Neural cell (in vitro differentiated cells): ENCODE results near the gene TTC31.
"Not testable (repeated sequence)": the region's sequence is repeated elsewhere in the genome, so short reads cannot be mapped to it uniquely, and the experiment has no call there.

Experiments
- REST ChIP-seq: IDR thresholded peaks from 2 replicates; pipeline ENCODE4 v1.6.1; 2012; ENCODE audit warnings: borderline replicate concordance
- TF ChIP-seq, protein P1 (sequence below): fragments of 450-650 bp; IDR thresholded peaks from 2 replicates; pipeline ENCODE4 v1.5.1; 2014; ENCODE audit warnings: antibody characterized with exemption, mild to moderate bottlenecking, moderate library complexity; ENCODE audit not compliant: poor library complexity, severe bottlenecking

- TF ChIP-seq, protein P1, sequence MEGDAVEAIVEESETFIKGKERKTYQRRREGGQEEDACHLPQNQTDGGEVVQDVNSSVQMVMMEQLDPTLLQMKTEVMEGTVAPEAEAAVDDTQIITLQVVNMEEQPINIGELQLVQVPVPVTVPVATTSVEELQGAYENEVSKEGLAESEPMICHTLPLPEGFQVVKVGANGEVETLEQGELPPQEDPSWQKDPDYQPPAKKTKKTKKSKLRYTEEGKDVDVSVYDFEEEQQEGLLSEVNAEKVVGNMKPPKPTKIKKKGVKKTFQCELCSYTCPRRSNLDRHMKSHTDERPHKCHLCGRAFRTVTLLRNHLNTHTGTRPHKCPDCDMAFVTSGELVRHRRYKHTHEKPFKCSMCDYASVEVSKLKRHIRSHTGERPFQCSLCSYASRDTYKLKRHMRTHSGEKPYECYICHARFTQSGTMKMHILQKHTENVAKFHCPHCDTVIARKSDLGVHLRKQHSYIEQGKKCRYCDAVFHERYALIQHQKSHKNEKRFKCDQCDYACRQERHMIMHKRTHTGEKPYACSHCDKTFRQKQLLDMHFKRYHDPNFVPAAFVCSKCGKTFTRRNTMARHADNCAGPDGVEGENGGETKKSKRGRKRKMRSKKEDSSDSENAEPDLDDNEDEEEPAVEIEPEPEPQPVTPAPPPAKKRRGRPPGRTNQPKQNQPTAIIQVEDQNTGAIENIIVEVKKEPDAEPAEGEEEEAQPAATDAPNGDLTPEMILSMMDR = not testable (repeated sequence)
- TF ChIP-seq REST = not testable (repeated sequence)
Measured at GRCh38 chr2:74470742-74471141, 12.1 kb upstream of the TTC31 start.
